Subcutaneous adipose tissue (tissue), 4 donors: ENCODE measurements around the gene XRCC1. TPM values are rescaled to one million over a fixed set of nuclear protein-coding genes. Genes with fewer than 3 reads are reported as not detected.

Experiments used
- total RNA-seq, 4 donors: library from RNA; depleted of rRNA; stranded (reverse); fragments of >200 nt; gene quantifications; one replicate each; pipeline ENCODE4 v1.1.0, GENCODE V29; 2016
- TF ChIP-seq, protein P1 (sequence below): fragments of 450-650 bp; IDR thresholded peaks from one replicate; pipeline ENCODE4 v1.5.1; 2016; ENCODE audit warnings: low read depth, mild to moderate bottlenecking, control low read depth, antibody characterized with exemption, moderate library complexity

The XRCC1 gene
- total RNA-seq, 4 donors from 2014 or later = 10.6 to 24.1 (median 19.2) TPM

DNA sequence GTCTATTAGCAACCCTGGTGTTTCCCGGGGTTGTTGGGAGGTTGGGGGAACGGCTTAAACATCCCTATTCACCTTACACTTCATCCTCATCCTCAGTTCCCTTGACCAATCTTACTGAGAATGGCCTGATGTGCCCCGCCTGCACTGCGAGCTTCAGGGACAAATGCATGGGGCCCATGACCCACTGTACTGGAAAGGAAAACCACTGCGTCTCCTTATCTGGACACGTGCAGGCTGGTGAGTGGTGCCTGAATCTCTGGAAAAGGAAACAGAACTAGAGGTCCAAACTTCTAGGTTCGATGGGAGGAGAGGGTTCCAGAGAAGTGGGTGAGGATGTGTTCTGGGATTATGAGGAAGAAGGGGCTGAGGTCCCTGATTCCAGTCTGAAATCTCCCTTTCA is 6.1 kb upstream of the XRCC1 start:
- TF ChIP-seq, protein P1, sequence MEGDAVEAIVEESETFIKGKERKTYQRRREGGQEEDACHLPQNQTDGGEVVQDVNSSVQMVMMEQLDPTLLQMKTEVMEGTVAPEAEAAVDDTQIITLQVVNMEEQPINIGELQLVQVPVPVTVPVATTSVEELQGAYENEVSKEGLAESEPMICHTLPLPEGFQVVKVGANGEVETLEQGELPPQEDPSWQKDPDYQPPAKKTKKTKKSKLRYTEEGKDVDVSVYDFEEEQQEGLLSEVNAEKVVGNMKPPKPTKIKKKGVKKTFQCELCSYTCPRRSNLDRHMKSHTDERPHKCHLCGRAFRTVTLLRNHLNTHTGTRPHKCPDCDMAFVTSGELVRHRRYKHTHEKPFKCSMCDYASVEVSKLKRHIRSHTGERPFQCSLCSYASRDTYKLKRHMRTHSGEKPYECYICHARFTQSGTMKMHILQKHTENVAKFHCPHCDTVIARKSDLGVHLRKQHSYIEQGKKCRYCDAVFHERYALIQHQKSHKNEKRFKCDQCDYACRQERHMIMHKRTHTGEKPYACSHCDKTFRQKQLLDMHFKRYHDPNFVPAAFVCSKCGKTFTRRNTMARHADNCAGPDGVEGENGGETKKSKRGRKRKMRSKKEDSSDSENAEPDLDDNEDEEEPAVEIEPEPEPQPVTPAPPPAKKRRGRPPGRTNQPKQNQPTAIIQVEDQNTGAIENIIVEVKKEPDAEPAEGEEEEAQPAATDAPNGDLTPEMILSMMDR = no peak

DNA sequence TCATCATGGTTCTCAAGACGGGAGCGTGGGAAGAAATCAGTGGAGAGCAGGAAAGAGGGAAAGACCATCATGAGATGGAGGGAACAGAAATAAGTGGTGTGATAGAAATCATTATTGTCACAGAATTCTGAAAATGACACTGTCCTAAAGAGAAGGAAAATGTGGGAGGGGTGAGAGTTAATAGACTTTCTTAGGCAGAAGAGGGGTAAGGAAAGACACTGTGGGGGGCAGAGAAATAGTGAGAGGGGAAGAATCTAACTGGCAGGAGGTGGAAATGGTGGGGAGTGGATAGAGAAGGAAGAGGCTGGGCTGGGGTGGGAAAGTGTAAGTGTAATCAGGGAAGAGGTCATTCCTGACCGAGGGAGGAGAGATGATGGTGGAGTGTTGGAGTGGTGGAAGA is 3.5 kb upstream of the XRCC1 start:
- TF ChIP-seq, protein P1 = no peak

DNA sequence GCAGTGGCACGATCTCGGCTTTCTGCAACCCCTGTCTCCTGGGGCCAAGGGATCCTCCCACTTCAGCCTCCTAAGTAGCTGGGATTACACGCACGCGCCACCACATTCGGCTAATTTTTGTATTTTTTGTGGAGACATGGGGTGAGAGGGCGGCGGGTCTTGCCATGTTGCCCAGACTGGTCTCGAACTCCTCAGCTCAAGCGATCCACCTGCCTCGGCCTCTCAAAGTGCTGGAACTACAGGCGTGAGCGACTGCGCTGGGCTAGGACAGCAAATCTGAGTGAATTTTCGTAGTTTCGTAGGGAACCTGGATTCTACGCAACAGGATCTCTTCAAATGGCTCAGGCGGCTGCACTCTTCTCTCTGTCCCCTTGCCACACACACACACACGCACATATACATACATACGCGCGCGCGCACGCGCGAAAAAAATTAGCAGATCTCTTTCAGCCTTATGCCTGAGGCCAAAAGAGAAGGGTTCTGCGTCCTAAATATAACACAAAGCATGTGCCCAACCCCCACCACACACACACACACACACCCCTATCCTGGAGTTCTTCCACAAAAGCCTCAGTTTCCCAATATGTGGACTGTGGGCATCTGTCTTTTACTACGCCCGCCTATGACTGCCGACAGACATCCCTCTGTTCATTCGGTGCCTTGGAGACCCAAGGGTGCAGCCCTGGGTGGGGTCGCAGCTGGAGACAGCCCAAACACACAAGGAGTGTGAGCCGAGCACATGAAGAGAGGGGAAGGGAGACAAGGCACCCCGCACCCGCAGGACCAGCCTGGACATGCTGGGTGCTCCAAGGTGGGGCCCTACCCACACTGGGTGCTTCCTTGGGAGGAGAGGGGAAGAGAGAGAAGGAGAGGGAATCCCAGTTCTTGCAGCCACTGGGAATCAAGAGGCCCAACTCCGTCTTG is 890 bp upstream of the XRCC1 start:
- TF ChIP-seq, protein P1 = no peak

DNA sequence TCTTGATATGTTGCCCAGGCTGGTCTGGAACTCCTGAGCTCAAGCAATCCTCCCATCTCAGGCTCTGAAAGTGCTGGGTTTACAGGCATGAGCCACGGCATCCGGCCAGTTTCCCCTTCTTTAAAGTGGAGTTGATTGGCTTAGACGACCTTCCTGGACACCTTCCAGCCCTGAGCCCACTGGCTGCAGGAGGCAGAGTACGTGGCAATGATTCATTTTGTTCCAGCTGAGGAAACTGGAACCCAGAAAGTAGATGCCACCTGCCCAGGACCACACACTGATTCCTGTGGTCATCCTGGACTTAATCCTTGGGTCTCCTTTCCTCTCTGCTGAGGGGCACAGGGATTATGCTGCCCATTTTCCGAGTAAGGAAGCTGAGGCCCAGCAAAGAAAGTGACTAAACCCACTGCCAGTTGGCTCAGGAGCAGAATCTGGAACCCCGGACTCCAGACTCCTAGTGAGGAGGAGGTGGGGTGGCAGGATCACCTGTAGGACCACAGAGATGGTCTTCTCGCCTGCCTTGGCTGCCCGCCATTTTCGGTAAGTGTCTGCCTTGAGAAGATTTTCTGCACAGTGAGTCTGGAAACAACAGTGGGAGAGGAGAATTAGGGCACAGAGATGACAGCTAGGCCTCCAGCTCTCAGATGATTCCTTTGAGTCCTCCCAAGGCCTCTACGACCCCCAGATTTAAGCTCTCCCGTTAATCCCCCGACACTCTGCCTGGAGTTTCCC is 737 bp downstream of the XRCC1 start:
- TF ChIP-seq, protein P1 = no peak

DNA sequence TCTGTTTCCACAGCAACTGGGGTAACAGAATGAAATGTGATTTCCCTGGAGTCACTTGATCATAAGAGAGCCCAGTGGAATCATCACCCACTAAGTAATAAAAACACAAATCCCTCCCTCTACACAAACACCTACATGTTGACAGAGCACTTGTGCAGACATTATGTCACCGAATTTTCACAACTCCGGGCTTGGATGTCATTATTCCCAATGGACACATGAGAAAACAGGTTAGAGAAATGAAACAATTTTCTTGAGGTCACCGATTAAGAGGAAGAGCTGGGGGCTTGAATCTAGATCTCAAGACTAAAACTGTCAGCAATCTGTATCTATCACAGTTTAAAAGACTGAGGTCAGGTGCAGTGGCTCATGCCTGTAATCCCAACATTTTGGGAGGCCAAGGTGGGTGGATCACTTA is 3.1 kb downstream of the XRCC1 start:
- TF ChIP-seq, protein P1 = no peak

DNA sequence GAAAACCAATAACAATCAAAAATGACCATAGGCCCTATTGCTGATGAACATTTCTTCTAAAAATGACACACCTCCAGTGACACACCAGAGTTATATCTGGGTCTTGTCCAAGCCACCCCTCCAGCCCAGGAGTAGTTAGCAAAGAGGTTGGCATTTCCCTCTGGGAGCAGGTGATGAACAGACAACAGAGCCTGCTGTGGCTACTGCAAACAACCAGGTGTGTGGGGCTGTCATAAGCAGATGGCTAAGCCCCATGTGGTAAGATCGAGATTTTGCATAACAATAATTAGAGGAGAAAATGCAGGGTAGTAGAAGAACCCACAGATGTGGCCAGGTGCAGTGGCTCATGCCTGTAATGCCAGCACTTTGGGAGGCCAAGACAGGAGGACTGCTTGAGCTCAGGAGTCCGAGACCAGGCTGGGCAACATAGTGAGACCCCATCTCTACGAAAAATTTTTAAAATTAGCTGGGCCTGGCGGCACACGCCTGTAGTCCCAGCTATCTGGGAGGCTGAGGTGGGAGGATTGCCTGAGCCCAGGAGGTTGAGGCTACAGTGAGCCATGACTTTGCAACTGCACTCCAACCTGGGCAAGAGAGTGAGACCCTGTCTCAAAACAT is 5.0 kb downstream of the XRCC1 start:
- TF ChIP-seq, protein P1 = no peak

DNA sequence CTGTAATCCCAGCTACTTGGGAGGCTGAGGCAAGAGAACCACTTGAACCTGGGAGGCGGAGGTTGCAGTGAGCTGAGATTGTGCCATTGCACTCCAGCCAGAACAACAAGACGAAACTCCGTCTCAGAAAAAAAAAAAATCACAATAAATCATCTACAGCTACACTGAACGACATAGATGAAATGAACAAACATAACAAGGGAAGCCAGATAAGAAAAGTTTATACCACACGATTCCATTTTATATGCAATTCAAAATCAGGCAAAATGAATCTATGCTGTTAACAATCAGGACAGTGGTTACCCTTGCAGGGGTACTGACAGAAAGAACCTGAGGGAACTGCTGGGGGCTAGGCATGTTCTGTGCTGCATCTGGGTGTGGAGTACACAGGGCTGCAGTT is 5.7 kb downstream of the XRCC1 start:
- TF ChIP-seq, protein P1 = no peak
